LNCAP (cell line): ENCODE measurements around the gene TMEM63C.

Experiments used
- CTCF ChIP-seq: fragments of 450-650 bp; IDR thresholded peaks from 2 replicates; pipeline ENCODE4 v1.5.1; 2017; ENCODE audit warnings: mild to moderate bottlenecking

The TMEM63C gene

DNA sequence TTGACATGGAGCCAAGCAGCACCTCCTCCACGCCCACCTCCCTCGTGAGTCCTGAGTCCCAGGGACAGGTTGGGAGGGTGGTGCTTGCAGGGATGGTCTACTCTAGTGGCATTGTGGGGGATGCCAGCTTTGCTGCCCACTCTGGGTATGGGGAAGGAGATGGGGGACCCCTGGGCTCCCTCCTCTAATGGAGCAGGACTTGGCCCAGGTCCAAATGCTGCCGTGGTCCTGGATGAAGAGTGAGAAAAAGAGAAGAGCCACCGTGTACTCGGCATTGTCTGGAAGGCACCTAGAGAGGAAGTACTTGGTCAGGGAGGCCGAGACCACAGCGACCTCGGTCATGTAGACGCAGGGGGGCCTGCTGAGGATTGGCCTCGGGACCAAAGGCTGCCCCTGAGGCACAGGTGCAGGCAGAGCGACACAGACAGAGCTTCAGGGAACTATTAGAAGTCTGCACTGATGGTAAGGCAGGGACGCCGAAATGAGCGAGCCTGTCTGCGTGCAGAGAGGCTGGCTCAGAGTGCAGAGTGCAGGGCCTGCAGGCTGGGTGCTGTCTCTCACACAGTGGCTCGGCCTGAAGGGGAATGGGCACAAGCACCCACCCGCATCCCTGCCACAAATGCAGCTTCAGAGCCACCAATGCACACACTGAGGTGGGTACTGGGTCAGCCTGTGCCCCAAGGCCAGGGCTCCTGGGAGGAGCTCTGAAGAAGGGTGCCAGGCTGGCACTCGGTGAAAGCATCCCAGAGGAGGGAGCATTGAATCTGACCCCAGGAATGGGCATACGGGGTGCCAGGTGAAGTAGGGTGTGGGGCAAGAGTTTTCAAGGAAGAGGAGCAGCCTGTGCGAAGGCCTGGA lies 72.0 kb downstream of the TMEM63C start:
- TF ChIP-seq CTCF: no peak

- no peak for TF ChIP-seq CTCF
Observed at GRCh38 chr14:77256694-77257093, 75.1 kb downstream of the TMEM63C start.

DNA sequence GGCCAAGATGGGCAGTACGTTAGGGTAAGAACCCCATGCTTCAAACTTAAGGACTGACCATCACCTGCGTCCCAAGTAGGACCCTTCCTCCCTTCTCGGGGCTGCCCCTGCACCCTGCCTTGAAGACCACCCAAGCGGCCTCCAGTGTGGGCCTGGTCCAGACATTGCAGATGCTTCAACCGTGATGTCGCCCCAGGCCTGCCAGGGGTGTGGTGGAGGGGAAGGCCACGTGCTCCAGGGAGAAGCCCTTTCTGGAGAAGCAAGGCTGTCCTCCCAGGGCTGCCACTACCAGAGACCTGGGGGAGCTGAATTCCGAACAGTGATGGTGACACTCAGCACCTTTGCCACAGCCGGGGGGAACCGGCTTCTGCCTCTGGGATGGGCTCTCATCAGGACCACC lies 76.1 kb downstream of the TMEM63C start:
- TF ChIP-seq CTCF: no peak

GRCh38 chr14:77258566-77258965 lies 77.0 kb downstream of the TMEM63C start:
- no peak for TF ChIP-seq CTCF

DNA sequence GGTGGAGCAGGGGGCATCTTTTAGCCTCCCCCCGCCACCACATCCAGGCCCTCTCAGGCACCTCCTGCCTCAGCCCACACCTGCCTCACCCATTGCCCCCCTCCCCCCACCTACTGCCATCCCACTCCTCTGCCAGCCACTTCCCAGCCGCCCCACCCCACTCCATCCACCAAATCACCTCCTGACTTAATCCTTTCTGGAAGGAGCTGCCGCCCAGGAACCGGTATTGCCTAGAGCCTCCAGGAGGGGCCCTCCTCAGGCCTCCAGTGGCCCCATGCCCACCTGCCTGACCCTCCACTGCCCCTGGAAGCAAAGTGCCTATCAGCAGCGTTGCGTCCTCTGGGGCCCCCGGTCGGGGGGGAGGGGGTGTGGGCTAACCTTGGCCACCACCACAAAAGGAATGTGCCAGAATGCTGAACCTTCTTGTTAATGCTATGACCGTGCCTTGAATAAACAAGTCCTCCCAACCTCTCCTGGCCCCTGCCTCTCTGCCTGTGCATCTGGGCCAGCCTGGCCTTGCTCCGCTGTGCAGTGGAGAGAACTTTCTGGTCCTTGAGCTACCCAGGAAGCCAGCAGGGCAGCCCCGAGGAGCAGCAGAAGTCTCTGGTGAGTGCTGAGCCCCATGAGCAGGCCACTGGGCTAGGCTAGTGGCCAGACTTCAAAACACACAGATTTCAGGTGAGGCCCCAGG lies 77.6 kb downstream of the TMEM63C start:
- TF ChIP-seq CTCF: no peak

- no peak for TF ChIP-seq CTCF
Observed at GRCh38 chr14:77260199-77260598, 78.6 kb downstream of the TMEM63C start.

DNA sequence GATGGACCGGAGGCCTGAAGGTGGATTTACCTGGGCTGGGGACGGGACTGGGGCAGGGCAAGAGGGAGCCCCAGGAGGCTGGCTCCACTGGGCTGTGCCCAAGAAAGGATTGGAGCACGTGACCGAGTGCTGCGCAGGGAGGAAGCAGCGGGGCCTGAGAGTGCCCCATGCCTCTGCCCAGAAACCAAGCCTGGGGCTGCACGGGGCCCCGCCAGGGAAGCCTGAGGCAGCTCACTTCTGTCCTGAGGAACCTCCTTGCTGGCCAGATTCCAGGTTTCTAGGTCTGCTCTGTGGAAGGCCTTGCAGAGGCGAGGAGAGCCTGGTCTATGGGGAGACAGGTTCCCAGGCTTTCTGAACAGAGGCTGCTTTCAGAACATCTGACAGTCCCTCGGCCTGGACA lies 79.0 kb downstream of the TMEM63C start:
- no peak for TF ChIP-seq CTCF
